ENCODE results near the gene GRIN1.
A peak's percentile ranks its signal among the peaks of the same experiment; 100 is the strongest.
"Not testable (repeated sequence)": the region's sequence is repeated elsewhere in the genome, so short reads cannot be mapped to it uniquely, and the experiment has no call there.

GRIN1 gene

DNA sequence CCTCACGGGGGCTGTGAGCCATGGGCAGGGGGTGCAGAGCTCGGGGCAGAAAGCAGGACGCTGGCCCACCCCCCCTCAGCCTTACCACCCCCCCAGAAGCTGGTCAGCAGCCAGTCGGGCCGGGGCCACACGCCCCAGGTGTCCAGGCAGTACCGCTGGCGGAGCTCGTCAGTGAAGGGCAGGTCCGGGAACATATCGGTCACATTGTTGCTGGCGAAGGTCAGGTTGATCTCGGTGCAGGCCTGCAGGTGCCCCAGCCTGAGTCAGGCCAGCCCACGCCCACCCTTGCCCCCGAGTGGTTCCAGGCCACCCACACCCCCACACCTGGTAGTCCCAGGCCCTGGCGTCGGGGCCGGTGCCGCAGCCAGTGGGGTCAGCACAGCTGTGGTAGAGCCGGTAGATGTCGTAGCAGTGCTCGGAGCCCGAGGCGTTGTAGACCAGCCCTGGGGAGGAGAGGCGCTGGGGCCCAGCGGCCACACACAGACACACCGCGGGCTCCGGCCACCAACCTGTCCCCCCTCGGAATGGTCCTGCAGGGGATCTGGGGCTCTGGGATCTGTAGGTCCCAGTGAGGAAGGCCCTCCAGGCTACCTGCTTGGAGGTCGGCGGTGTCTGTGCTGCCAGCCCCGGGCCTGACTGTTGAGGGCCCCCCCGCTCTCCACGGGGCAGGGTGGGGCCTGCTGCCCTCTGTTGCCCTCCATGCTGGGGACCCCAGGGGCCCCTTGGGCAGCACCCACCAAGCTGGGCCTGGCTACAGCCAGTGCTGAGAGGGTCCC lies 27.0 kb upstream of the GRIN1 start:
- no peak for DNase-seq

DNA sequence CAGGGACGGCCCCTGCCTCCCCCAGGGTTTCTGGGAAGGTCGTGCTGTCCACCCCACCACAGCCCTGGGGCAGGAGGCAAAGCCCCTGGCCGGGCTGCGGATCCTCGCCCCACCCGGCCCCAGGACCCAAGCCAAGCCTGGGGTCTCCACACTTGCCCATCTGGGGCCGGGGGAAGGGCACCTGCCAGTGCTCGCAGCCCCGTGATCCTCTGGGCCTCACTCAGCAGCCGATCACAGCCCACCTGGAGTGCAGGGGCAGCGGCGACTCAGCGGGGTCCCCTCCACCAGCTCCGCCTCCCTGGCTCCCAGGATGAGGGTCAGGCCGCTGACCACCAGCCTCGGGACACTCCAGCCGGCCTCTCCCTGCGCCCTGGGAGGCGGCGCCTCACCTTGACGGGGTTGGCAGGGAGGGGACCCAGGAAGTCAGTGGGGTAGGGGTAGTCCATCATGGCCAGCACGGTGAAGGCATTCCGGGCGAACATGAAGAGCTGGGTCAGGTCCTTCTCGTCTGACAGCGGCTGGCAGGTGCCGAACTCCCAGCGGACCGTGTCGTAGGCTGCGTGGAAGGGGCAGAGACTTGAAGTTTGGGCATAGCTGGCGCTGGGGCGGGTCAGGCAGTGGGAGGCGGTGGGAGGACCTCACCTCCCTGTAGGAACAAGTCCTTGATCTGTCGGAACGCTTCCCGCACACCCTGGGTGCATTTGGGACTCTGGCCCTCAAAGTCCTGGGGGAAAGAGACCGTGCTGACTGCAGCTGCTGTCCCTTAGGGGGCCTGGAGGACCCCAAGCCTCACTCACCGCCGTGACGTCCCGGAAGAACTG lies 26.2 kb upstream of the GRIN1 start:
- DNase-seq: no peak

DNA sequence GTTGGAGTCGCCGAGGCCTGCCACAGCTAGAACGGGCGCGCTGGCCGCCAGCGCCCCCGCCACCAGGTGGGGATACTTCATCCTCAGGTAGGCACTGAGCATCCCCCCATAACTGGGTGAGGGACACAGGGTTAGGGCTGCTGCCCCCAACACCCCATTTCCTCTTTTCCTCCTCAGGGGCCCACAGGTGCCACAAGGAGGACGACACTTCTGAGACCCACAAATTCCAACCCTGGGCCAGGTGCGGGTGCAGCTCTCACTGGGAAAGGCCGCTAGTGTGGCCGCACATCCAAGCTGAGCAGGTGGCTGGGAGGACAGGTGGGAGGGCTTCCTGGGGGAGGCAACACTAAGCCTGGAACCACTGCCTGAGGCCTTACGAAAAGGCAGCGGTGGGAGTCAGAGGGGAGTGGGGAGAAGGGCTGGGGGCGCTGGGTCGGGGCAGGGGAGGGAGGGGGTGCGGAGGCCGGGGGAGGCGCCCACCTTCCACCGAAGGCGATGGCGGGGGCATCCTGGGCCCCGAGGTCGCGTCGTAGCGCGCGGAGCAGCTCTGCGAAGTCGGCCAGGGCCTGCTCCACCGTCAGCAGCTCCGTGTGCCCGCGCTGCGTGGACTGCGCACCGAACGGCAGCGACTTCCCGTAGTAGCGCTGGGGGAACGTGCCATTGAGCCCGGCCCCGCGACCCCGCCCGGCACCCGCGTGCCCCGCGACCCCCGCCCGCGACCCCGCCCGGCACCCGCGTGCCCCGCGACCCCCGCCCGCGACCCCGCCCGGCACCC lies 25.4 kb upstream of the GRIN1 start:
- peak in 1 of 2 donors; percentile 34 for DNase-seq

DNA sequence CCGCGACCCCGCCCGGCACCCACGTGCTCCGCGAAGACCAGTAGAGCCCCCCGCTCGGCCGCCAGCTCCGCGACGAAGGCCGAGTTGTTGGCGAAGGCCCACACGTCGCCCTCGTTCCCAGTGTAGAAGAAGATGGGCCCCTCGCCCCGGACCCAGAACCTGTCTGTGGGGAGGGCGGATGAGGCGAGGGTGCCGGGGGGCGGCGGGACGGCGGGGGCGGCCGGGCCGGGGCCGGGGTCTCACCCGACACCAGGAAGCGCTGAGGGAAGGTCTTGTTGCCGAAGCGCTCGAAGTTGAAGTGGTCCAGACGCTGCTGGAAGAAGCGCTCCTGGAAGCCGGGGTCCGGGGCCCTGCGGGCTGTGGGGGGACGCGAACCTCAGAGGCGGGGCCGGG lies 24.7 kb upstream of the GRIN1 start:
- no peak for DNase-seq

DNA sequence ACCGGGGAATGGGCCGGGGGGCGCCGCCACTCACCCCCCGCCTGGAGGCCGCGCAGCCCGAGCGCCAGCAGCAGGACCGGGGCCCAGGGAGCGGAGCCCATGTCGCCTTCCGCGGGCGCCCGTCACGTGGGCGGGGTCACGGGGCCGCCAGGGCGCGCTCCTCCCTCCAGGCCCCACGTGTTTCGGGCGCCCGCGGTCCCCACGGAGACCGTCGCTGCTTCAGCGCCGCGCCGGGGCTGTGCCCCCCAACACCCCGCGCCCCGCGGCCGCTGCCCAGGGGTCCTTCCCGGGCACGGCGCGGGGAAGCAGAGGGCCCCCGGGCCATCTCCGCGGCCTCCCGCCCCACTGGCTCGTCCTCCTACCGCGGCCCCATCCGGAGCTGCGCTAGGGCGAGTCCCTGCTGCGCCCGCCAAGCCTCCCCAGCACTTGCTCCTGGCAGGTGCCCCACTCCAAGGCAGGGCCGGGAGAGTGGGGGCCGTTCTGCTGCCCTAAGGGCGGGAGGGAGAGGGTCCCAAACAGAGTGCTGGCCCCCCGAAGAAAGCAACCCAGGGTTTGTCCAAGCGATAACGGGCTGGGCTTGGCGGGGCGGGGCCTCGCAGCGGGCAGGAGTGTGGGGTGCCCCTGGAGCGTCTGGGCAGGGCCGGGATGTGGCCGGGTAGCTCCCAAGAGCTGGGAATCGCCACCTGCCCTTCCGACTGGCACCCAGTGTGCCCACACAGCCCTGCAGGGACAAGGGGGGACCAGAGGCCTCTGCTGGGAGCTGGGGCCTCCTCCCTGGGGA lies 24.2 kb upstream of the GRIN1 start, which contains the start of gene DPP7:
Gene DPP7, minus strand, starts transcription at position 121 of the 781 bp plus-strand sequence. Its CDS starts 20 bp downstream, at position 101.
- DNase-seq: peak; percentile 69 to 78

DNA sequence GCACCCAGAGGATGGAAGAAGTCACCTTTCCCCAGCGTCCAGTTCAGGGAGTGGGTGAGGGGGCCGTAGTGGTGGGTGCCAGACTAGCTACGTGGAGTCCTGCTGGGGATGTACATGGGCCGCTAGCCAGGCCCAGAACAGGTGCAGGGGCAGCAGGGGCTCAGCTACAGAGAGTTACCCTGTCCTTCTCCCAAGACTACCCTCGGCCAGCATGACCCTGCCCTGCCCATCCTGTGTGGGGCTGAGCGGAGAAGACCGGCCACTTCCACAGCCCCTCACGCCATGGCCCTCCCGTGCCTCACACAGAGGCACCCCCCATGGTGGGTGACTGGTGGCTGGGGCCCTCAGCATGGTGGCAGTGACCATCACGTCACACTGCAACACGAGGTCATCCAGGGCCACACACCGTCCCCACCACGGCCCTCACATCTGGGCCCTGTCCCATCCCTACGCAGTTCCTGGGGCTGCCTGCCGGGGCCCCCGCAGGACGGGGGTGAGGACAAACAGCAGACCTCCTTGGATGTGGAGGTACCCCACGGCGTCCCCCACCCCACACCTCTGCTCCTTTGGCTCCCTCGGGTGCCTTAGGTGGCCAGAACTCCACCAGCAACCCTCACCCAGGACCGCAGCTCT lies 23.4 kb upstream of the GRIN1 start:
- DNase-seq: no peak

DNA sequence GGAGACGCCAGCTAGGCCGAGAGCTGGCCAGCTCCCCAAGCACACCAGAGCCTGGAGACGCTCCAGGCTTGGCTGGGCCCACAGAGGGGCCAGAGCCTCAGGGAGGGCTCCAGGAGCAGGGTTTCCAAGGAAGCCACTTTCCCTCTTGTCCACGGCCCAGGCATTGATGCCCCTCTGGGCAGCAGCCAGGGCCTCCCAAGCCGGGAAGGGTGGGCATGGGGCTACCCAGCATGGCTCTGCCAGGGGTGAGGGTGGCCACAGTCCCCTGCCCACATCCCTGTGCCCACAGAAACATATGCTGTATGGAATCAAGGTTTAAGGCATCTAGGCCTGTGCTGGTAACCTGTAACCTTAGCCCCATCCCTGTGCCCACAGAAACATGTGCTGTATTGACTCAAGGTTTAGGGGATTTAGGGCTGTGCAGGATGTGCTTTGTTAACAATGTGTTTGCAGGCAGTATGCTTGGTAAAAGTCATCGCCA lies 22.9 kb upstream of the GRIN1 start:
- no peak for DNase-seq

DNA sequence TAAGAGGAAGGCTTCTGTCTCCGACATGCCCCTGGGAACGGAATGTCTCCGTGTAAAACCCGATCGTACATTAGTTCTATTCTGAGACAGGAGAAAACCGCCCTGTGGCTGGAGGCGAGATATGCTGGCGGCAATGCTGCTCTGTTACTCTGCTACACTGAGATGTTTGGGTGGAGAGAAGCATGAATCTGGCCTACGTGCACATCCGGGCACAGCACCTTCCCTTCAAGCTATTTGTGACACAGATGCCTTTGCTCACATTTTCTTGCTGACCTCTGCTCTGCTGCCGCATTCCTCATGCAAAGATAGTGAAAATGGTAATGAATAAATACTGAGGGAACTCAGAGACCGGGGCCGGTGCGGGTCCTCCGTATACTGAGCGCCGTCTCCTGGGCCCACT lies 22.2 kb upstream of the GRIN1 start:
- no peak for DNase-seq

DNA sequence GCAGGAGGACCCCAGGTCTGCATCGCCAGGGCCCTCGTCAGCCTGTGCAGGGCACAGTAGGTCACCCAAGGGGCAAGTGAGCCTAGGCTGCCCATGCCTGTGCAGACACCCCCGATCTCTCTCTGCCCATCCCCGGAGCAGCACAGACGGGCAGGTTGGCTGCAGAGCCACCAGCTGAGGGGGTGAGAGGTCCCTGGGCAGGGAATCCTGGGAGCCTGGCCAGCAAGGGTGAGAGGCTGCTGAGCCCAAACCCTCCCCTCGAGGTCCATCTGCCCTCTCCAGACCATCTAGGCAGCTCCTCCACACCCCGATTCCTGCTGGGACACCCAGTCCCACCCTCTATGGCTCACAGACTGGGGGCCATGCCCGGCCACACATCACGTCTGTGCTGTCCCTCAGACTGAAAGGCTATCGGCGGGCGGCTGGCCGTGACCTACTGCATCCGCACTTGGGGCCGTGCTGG lies 21.7 kb upstream of the GRIN1 start:
- no peak for DNase-seq

DNA sequence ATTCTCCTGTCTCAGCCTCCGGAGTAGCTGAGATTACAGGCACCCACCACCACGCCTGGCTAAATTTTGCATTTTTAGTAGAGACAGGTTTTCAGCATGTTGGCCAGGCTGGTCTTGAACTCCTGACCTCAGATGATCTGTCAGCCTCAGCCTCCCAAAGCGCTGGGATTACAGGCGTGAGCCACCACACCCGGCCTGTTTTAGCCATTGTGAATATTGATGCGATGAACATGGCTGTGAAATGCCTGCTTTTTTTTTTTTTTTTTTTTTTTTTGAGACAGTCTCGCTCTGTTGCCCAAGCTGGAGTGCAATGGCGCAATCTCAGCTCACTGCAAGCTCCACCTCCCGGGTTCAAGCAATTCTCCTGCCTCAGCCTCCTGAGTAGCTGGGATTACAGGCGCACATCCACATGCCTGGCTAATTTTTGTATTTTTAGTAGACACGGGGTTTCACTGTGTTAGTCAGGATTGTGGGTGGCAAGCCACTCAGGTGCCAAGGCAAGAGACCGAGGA lies 20.8 kb upstream of the GRIN1 start:
- not testable (repeated sequence) for DNase-seq

DNA sequence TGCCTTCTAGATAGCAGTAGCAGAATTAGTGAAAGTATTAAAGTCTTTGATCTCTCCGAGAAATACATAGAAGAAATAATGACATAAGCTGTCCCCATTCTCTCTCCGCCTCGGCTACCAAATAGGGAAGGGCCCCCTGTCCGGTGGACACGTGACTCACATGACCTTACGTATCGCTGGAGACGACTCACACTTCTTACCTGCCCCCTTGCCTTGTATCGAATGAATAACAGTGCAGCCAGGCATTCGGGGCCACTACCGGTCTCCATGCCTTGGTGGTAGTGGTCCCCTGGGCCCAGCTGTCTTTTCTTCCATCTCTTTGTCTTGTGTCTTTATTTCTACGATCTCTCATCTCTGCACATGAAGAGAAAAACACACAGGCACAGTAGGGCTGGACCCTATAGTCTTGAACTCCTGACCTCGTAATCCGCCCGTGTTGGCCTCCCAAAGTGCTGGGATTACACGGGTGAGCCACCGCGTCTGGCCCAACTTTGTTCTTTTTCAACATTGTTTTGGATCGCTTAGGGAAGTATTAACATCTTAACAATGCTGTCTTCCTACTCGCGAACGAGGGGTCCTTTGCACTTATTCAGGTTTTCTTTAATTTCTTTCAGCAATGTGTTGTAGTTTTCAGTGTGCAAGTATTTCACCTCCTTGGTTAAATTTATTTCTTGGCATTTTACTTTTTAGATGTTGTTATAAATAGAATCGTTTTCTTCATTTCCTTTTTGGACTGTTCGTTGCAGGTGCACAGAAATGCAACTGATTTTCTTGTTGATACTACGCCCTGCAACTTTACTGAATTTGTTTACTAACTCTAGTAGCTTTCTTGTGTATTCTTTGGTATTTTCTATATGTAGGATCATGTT lies 16.8 kb upstream of the GRIN1 start:
- DNase-seq: not testable (repeated sequence)

DNA sequence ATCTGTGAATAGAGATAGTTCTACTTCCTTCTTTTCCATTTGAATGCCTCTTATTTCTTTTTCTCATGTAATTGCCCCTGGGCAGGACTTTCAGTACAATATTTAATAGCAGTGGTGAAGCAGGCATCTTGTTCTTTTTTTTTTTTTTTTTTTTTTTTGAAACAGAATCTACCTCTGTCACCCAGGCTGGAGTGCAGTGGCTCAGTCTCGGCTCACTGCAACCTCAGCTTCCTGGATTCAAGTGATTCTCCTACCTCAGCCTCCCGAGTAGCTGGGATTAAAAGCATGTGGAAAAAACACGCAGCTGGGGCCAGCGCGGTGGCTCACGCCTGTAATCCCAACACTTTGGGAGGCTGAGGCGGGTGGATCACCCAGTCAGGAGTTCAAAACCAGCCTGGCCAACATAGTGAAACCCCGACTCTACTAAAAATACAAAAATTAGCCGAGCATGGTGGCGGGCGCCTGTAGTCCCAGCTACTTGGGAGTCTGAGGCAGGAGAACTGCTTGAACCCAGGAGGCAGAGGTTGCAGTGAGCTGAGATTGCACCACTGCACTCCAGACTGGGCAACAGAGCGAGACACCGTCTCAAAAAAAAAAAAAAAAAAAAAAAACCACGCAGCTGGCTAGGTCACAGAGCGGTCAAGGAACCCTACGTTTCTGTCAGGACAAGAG lies 16.0 kb upstream of the GRIN1 start:
- not testable (repeated sequence) for DNase-seq

DNA sequence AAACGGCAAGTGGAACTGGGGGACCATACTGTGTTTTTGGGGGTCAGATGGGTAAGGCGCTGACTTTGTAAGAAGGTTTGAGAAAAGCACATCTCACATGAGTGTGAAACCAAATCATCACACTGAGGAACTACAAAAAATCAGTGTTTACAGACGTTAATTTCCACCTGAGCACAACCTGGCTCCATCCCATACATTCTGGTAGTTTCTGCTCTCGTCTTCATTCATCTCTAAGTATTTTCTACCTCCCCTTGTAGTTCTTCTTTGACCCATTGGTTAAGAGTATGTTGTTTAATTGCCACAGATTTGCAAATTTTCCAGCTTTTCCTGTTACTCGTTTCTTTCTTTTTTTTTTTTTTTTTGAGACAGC lies 15.5 kb upstream of the GRIN1 start:
- no peak for DNase-seq

DNA sequence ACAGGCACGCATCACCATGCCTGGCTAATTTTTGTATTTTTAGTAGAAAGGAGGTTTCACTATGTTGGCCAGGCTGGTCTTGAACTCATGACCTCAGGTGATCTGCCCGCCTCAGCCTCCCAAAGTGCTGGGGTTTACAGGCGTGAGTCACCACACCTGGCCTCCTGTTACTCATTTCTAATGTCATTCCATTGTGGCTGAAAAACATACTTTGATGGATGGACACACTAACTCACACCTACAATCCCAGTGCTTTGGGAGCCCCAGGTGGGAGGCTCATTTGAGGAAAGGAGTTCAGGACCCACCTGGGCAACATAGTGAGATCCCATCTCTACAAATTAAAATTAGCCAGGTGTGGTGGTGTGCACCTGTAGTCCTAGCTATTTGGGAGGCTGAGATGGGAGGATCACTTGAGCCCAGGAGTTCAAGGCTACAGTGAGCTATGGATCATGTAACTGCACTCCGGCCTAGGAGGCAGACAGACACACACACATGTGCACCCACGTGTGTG lies 14.9 kb upstream of the GRIN1 start:
- DNase-seq: not testable (repeated sequence)

DNA sequence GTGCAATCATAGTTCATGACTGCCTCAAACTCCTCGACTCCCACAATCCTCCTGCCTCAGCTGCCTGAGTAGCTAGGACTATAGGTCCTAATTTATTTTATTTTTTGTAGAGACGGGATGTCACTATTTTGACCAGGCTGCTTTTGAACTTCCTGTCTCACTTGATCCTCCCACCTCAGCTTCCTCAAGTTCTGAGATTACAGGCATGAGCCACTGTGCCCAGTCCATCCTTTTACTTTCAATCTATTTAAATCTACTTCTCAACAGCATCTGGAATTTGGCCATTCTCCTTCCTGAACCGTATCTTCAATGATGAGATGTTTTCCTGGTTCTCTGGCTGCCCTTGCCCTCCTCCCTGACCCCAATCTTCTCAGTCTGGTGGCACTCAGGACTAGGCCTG lies 12.2 kb upstream of the GRIN1 start:
- no peak for DNase-seq

DNA sequence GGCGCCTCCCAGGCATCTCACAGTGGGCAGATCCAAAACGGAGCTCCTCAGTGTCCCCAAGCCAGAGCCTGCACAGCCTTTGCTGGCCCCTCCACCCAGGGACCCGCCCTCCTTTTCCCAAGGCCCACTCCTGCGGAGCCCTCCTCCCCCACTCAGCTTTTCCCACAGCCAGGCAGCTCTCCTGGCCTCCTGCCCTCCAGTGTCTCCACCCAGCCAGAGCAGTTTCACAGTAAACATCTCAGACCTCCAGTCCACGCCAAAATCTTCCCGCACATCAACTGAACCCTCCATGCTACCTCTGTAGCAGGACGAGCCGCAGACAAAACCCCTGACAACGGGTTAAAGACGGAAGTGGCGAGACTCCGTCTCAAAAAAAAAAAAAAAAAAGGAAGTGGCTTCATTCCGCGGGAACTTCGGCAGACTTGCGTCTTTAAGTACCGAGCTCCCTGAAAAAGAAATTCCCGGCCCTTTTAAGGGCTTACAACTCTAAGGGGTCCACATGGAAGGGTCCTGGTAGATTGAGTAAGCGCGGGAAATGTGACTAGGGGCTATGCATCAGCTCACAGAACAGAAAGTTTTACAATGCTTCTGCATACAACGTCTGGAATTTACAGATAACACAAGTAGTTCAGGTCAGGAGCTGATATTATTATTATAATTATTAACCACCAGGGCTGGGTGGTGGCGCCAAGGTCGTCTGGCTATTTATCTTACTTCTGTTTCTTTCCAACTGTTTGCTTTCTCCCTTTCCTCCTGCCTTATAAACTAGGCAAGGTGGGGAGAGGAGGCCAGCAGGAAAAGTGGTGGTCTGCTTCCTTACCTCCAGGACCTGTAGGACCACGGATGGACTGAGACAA lies 11.4 kb upstream of the GRIN1 start:
- DNase-seq: peak; percentile 48 to 51

DNA sequence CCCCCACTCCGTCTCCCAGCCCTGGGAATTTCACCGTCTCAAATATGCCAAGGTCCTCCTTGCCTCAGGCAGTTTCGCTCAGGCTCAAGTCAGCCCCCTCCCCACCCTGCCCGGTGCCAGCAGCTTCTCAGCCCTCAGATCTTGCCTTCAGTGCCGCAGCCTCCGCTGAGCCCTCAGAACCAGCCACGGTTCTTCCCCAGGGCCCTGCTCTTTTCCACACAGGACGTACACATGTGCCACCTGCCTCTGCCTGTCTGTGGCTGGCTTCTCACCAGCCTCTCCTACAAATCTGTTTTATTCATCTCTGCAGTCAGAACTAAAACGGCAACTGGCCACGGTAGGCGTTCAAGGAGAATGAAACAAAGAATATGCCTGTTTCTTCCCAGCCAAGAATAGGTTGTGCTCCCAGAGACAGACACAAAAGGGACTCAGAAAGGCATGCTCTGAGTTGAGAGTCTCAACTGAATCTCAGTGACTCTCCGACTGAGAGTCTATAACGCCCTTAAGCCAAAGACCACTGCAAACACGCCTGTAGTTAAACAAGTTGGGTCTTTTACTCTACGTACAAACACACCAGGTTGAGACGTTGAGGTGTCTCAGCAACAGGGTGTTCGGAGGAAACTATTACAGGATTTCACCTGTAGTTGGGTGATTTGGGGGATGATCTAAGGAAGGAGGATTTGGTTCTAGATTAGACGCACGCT lies 10.6 kb upstream of the GRIN1 start:
- DNase-seq: no peak

DNA sequence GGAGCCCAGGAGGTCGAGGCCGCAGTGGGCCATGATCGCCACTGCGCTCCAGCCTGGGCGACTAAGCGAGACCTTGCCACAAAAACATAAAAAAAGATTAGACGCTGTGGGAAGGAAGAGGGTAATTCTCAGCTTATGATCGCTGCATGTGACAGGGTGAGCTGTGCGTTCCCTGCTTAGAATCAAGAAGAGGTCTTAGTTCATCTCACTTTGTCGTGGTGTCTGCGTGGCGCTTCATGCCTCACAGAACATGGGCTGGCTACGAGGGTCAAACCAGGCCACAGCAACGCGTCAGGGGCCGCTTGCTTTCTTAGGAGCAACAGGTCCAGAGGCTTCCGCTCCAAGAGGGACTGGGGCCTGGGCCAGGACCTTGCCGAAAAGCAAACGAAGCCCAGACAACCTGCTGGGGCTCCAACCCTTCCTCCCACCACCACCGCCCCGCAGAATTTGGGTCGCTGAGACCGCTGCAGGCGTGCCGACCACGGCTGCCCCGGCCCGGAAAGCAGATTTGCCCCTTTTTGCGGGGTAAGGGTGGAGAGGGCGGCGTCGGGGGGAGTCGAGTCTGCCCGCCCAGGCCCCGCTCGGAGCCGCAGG lies 10.0 kb upstream of the GRIN1 start:
- peak in 1 of 2 donors; percentile 28 for DNase-seq

Measured in CD4-positive, alpha-beta T cell treated with Interleukin-4 for 1 hour (primary cell).